IPS-20b (cell line): ENCODE data around the gene GPR68.

Source experiments
- H3K27ac ChIP-seq: one replicate; pipeline ENCODE4 v1.5.1; 2013; ENCODE audit warnings: low read length
- H3K27me3 ChIP-seq: 2 replicates; pipeline ENCODE4 v1.6.1; 2013; ENCODE audit warnings: mild to moderate bottlenecking, low read length, inconsistent platforms; ENCODE audit not compliant: insufficient read depth
- H3K36me3 ChIP-seq: 2 replicates; pipeline ENCODE4 v1.6.1; 2013; ENCODE audit warnings: low read depth, mild to moderate bottlenecking, inconsistent platforms, low read length, moderate library complexity; ENCODE audit not compliant: insufficient read depth
- H3K4me1 ChIP-seq: 2 replicates; pipeline ENCODE4 v1.6.1; 2013; ENCODE audit warnings: mild to moderate bottlenecking, control low read depth, inconsistent platforms, low read length, moderate library complexity; ENCODE audit not compliant: insufficient read depth
- H3K4me3 ChIP-seq: 2 replicates; pipeline ENCODE4 v1.5.1; 2013; ENCODE audit warnings: mild to moderate bottlenecking, low read length, inconsistent platforms
- H3K9ac ChIP-seq: 2 replicates; pipeline ENCODE4 v1.6.1; 2013; ENCODE audit warnings: low read depth, mild to moderate bottlenecking, inconsistent platforms, low read length, moderate library complexity
- H3K9me3 ChIP-seq: 2 replicates; pipeline ENCODE4 v1.6.1; 2013; ENCODE audit warnings: mild to moderate bottlenecking, low read depth, low read length, inconsistent platforms; ENCODE audit not compliant: insufficient read depth

GPR68 gene, protein sequence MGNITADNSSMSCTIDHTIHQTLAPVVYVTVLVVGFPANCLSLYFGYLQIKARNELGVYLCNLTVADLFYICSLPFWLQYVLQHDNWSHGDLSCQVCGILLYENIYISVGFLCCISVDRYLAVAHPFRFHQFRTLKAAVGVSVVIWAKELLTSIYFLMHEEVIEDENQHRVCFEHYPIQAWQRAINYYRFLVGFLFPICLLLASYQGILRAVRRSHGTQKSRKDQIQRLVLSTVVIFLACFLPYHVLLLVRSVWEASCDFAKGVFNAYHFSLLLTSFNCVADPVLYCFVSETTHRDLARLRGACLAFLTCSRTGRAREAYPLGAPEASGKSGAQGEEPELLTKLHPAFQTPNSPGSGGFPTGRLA

DNA sequence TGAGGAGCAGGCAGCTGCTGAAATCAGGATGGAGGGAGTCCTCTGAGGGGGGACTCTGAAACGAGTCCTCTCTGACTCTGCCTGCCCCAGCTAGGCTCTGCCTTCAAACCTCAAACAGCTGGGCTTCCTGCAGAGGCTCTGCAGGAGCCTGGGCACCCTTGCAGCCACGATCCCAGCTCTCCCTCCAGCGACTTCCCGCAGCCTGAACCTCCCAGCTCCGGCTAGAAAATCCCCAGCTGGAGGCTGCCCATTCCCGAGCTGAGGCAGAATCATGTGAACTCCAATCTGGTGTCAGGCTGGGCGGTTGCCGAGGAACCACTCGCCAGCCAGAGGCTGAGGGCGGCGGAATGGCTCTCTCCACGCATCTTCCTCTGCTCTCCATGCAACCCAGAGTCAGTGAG, at the start of gene GPR68:
TSS of gene GPR68 (minus strand) at position 204 of the 401 bp plus-strand sequence. CDS start 9,654 bp downstream, outside the sequence.
- H3K4me1 ChIP-seq: peaks cover 6% of the 10 kb centered on the region; the same call in 1 of the 2 replicates
- no peak within 1 kb of the TSS for H3K4me3 ChIP-seq
- H3K9me3 ChIP-seq: no peaks in the 10 kb centered on the region

GRCh38 chr14:91294153-91294552, 49.6 kb upstream of the GPR68 start:
- Histone ChIP-seq H3K9me3 (no peaks in the 10 kb centered on the region), H3K27me3 (no peaks in the 10 kb centered on the region), H3K4me1 (no peaks in the 10 kb centered on the region), H3K4me3 (no peak overlapping the region), H3K36me3 (peaks cover 76% of the 10 kb centered on the region), H3K9ac (no peak overlapping the region), H3K27ac (no peak overlapping the region)

More for the DNA sequence above, at the start of gene GPR68:
- Histone ChIP-seq H3K27ac (no peak within 1 kb of the TSS), H3K9ac (no peak within 1 kb of the TSS), H3K27me3 (peaks cover 6% of the 10 kb centered on the region; the same call in 1 of the 2 replicates), H3K36me3 (no peaks in the 10 kb centered on the region)

GRCh38 chr14:91293281-91293680, 48.8 kb upstream of the GPR68 start:
- H3K9me3 ChIP-seq: no peaks in the 10 kb centered on the region
- no peaks in the 10 kb centered on the region for H3K27me3 ChIP-seq
- H3K4me1 ChIP-seq: no peaks in the 10 kb centered on the region
- H3K36me3 ChIP-seq: peaks cover 73% of the 10 kb centered on the region
- H3K27ac ChIP-seq: no peak overlapping the region
- no peak overlapping the region for H3K4me3 ChIP-seq
- H3K9ac ChIP-seq: no peak overlapping the region

DNA sequence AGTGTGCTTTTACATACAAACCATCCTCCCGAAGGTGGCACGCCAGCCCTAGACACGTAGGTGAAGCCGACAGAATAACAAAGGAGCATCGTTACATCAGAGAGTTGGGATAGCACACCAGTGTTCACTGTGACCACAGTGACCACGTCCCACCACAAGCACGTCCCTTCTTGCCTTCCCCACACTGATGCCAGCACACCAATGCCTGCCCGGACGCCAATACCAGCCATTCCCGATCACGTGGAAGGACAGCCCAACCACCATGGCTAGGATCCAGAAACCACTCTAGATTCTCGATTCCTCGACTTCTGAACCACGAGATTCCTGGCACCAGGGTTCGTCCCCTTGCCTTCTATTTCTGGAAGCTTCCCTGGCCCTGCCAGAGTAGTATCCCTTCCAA, 48.0 kb upstream of the GPR68 start:
- no peak overlapping the region for H3K4me3 ChIP-seq
- H3K27ac ChIP-seq: no peak overlapping the region
- peaks cover 75% of the 10 kb centered on the region for H3K36me3 ChIP-seq
- no peak overlapping the region for H3K9ac ChIP-seq
- no peaks in the 10 kb centered on the region for H3K27me3 ChIP-seq
- H3K4me1 ChIP-seq: no peaks in the 10 kb centered on the region
- no peaks in the 10 kb centered on the region for H3K9me3 ChIP-seq

DNA sequence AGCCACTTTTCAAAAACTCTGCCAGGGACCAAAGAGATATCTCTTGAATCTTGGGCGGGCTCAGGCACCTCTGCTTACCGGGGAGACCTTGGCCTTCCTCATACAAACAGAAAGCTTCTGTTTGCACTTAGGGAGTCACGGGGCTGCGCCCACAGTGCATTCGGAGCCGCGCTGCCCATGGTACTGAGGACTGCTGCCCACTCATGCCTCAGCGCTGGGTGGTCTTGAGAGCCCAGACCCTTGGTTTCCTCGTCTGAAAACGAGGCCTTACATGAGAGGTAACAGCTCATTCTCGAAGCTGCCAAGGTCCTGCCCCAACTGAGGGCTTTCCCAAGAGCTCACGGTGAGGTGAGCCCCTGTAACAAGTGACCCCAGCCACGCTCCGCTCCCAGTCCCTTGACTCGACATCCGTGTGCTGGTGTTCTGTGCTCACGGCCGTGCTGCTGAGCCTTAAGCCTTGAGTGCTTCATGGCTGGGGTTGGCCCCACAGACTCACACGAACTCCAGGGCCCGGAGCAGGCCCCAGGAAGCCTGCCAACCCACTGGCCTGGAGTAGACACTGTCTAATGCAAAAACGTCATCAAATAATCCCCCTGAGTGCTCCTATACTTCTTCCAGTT, 47.4 kb upstream of the GPR68 start:
- Histone ChIP-seq H3K36me3 (peaks cover 74% of the 10 kb centered on the region), H3K27ac (no peak overlapping the region), H3K4me3 (no peak overlapping the region), H3K4me1 (no peaks in the 10 kb centered on the region), H3K27me3 (no peaks in the 10 kb centered on the region), H3K9ac (no peak overlapping the region), H3K9me3 (no peaks in the 10 kb centered on the region)

DNA sequence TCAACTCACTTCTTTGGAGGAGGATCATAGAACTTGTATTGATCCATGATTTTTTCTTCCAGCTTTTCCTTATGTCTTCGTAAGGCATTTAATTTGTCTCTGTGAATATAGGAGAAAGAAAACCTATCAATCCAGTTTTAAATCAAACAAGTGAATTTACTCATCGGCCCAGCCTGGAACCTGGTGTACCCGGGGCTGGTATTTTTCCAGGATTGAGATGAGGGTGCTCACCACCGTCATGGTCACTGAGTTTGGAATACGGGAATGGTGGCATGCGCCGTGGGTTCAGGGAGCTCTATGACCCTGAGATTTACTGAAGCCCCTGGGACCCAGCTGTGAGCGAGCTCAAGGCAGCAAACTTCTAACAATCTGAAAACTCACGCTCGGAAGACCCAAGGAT, 46.5 kb upstream of the GPR68 start:
- Histone ChIP-seq H3K4me3 (no peak overlapping the region), H3K9me3 (no peaks in the 10 kb centered on the region), H3K27me3 (no peaks in the 10 kb centered on the region), H3K4me1 (no peaks in the 10 kb centered on the region), H3K36me3 (peaks cover 67% of the 10 kb centered on the region), H3K27ac (no peak overlapping the region), H3K9ac (no peak overlapping the region)

GRCh38 chr14:91289464-91289863, 45.0 kb upstream of the GPR68 start:
- Histone ChIP-seq H3K4me3 (no peak overlapping the region), H3K27me3 (no peaks in the 10 kb centered on the region), H3K9me3 (no peaks in the 10 kb centered on the region), H3K4me1 (no peaks in the 10 kb centered on the region), H3K9ac (no peak overlapping the region), H3K27ac (no peak overlapping the region), H3K36me3 (peaks cover 76% of the 10 kb centered on the region)

DNA sequence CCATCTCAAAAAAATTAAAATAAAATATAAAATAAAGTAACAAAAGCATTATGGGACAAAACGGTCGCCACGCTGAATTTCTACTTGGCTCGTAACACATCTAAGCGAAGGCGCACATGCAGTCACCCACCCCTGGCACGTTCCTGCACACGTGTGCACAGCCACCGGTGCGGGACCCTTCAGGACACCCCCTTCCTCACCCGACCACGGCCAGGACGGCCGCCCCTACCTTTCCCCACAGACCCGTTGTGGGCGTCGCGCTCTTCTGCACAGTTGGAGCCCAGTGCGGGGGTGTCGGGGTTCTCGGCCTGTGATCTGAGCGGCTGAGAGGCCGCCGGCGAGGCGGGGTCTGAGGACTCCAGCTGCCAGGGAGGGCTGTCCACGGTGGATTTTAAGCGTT, 44.4 kb upstream of the GPR68 start:
- no peak overlapping the region for H3K27ac ChIP-seq
- H3K9me3 ChIP-seq: no peaks in the 10 kb centered on the region
- H3K27me3 ChIP-seq: no peaks in the 10 kb centered on the region
- H3K4me1 ChIP-seq: no peaks in the 10 kb centered on the region
- no peak overlapping the region for H3K4me3 ChIP-seq
- H3K9ac ChIP-seq: no peak overlapping the region
- H3K36me3 ChIP-seq: peaks cover 76% of the 10 kb centered on the region

DNA sequence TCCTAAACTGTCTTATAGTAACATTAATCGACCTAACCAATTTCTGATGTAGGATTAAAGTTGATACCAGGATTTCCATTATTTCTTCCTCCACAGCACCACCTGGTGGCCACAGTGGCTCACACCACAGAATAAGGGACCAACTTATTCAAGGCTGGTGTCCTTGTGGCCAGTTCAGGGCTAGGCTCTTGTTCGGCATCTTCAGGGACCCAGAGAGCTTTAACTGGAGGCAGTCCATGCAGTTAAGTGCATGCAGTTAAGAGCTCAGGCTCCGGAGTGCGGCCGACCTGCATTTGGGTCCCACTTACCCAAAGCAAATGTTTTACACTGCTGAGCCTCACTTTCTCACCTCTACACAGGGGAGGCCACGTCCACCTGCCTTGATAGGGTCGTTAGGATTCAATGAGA, 42.0 kb upstream of the GPR68 start:
- Histone ChIP-seq H3K4me1 (no peaks in the 10 kb centered on the region), H3K4me3 (no peak overlapping the region), H3K9me3 (no peaks in the 10 kb centered on the region), H3K36me3 (peaks cover 85% of the 10 kb centered on the region), H3K9ac (no peak overlapping the region), H3K27me3 (no peaks in the 10 kb centered on the region), H3K27ac (no peak overlapping the region)

- Histone ChIP-seq H3K27ac (no peak overlapping the region), H3K36me3 (peaks cover 86% of the 10 kb centered on the region), H3K9me3 (no peaks in the 10 kb centered on the region), H3K4me3 (no peak overlapping the region), H3K4me1 (no peaks in the 10 kb centered on the region), H3K9ac (no peak overlapping the region), H3K27me3 (no peaks in the 10 kb centered on the region)
Measured at GRCh38 chr14:91284791-91285548, 40.5 kb upstream of the GPR68 start.

- Histone ChIP-seq H3K36me3 (peaks cover 87% of the 10 kb centered on the region), H3K27me3 (no peaks in the 10 kb centered on the region), H3K27ac (no peak overlapping the region), H3K4me1 (no peaks in the 10 kb centered on the region), H3K9me3 (no peaks in the 10 kb centered on the region), H3K4me3 (no peak overlapping the region), H3K9ac (no peak overlapping the region)
Measured at GRCh38 chr14:91284146-91284790, 39.8 kb upstream of the GPR68 start.
